Measurements from ENCODE around the gene GGPS1.
A peak's percentile ranks its signal among the peaks of the same experiment; 100 is the strongest.
"Not testable (repeated sequence)": the region's sequence is repeated elsewhere in the genome, so short reads cannot be mapped to it uniquely, and the experiment has no call there.

Gene GGPS1

DNA sequence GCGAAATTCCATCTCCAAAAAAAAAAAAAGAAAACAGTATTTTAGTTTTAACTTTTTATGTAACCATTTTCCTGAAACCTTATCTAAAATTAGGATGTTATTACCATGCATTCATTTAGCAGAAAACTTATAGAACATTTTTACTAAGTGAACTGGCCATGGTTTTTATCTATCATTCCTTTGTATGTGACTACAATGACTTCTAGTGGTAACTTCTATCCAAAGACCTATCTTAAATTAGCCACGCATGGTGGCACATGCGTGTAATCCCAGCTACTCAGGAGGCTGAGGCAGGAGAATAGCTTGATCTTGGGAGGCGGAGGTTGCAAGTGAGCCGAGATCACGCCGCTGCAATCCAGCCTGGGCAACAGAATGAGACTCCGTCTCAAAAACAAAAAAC lies 11.4 kb downstream of the GGPS1 start:
- DNase-seq (ENCODE audit: low read depth) = no peak

GRCh38 chr1:235341334-235341733 lies 13.0 kb downstream of the GGPS1 start:
- no peak for DNase-seq (ENCODE audit: low read depth)

DNA sequence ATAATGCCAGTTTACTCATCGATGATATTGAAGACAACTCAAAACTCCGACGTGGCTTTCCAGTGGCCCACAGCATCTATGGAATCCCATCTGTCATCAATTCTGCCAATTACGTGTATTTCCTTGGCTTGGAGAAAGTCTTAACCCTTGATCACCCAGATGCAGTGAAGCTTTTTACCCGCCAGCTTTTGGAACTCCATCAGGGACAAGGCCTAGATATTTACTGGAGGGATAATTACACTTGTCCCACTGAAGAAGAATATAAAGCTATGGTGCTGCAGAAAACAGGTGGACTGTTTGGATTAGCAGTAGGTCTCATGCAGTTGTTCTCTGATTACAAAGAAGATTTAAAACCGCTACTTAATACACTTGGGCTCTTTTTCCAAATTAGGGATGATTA lies 13.7 kb downstream of the GGPS1 start:
- DNase-seq (ENCODE audit: low read depth) = no peak

GRCh38 chr1:235342471-235342870 lies 14.1 kb downstream of the GGPS1 start:
- no peak for DNase-seq (ENCODE audit: low read depth)

DNA sequence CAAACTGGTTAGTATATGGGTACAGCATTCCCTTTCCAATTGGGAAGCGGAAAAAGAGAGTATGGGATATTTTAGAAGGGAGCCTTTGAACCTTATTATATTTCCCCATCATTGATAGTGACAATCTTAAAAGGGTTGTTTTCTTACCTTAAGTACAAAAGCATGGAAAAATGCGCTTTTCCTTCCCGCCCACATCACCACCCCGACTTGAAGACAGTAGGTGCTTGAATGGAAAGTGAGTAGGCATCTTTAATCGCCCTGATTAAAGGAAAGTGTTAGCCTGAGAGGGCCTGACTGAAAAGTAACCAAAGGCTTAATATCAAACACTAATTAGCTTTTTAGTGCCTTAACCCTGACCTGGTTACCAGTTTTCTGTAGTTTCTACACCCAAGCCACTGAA lies 15.4 kb downstream of the GGPS1 start:
- DNase-seq (ENCODE audit: low read depth) = no peak

DNA sequence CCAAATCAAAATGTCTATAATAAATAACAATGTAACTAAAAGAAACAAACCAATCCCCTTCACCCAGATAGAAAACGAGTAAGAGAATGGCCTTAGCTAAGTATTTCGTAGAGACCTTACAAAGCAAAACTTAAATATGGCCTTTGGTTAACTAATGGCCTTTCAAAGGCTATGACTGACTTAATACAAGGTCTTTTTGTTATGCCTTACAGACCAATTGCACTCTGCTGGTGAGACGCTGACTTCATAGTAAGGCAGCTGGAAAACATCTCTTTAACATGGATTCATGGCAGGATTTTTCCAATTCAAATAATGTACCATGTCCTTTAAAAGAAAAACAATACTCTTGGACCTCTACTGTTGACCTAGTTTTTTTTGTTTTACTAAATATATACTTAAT lies 23.1 kb downstream of the GGPS1 start:
- no peak for DNase-seq (ENCODE audit: low read depth)

GRCh38 chr1:235351898-235352297 lies 23.5 kb downstream of the GGPS1 start:
- no peak for DNase-seq (ENCODE audit: low read depth)

- DNase-seq (ENCODE audit: low read depth) = no peak
Measured at GRCh38 chr1:235357485-235358373, 29.4 kb downstream of the GGPS1 start.

DNA sequence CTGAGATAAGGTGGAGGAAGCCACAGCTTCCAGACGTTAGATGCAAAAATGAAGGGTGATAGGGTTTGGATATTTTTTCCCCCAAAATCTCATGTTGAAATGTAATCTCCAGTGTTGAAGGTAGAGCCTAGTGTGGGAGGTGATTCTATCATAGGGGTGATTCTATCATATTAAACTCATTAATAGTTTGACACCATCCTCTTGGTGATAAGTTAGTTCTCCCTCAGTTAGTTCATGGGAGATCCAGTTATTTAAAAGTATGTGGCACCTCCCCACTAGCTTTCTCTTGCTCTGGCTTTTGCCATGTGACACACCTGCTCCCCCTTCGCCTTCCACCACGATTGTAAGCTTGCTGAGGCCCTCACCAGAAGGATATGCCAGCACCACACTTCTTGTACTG lies 30.5 kb downstream of the GGPS1 start:
- no peak for DNase-seq (ENCODE audit: low read depth)

DNA sequence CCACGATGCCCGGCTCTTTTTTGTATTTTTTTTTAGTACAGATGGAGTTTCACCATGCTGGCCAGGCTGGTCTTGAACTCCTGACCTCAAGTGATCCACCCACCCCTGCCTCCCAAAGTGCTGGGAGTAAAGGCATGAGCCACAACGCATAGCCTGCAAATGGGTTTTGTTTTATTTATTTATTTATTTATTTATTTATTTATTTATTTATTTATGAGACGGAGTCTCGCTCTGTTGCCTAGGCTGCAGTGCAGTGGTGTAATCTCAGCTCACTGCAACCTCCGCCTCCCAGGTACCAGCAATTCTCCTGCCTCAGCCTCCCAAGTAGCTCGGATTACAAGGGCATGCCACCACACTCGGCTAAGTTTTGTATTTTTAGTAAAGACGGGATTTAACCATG lies 35.8 kb downstream of the GGPS1 start:
- not testable (repeated sequence) for DNase-seq (ENCODE audit: low read depth)

GRCh38 chr1:235366286-235366685 lies 37.9 kb downstream of the GGPS1 start:
- DNase-seq (ENCODE audit: low read depth) = no peak

GRCh38 chr1:235367000-235367908 lies 38.9 kb downstream of the GGPS1 start, which contains the start of gene TBCE:
TSS of gene TBCE (plus strand) at chr1:235367427. CDS start at chr1:235380050, 12,623 bp downstream.
- peak; percentile 72 for DNase-seq (ENCODE audit: low read depth)

DNA sequence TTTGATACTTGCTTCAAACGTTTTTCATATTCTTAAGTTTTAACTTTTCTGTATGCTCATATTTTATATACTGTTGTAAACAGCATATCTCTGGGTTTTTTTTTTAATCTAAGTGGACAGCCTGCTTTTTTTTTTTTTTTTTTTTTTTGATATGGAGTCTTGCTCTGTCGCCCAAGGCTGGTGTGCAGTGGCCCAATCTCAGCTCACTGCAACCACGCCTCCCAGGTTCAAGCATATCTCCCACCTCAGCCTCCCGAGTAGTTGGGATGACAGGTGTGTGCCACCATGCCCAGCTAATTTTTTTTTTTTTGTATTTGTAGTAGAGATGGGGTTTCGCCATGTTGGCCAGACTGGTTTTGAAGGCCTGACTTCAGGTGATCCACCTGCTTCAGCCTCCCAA lies 40.1 kb downstream of the GGPS1 start:
- no peak for DNase-seq (ENCODE audit: low read depth)

DNA sequence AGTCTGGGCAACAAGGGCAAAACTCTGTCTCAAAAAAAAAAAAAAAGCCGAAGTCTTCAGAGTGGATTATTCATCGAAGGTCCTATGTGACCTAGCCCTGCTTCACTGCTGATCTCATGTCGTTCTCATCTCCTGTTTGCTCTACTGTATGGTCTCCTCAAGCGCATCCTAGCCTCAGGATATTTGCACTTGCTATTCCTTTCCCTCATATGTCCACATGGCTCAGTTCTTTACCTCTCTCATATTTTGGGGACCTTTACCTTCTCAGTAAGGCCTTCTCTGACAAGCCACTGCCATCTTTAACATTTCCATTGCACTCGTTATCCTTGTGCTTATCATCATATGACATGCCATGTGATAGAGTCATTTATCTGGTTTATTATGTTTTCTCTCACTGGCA lies 41.4 kb downstream of the GGPS1 start:
- no peak for DNase-seq (ENCODE audit: low read depth)

DNA sequence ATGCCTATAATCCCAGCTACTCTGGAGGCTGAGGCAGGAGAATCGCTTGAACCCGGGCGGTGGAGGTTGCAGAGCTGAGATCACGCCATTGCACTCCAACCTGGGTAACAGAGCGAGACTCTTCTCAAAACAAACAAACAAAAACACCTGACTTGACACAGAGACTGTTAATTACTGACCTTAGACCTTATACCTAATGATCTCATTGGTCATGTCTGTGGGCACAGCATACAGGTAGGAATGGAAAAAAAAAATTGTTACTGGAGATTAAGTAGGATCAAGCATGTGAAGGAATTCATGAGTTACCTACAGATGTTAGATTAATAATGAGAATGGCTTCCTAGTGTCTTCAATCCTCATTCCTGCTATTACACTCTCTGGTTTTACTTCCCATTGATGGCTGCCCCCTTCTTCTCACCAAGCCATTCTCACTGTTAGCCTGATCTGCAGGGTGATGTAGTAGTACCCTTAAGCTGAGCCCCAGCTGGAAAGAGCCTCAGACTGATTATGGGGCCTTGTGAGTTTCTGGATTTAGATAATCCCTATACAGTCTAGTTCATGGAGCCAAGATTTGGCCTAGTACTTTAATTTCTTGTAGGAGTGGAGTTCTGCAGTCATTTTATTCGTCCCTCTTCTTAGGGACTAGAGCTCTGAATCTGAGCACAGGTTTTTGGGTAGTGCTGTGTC lies 47.7 kb downstream of the GGPS1 start:
- DNase-seq (ENCODE audit: low read depth) = no peak

GRCh38 chr1:235378134-235378735 lies 49.9 kb downstream of the GGPS1 start:
- DNase-seq (ENCODE audit: low read depth) = not testable (repeated sequence)

DNA sequence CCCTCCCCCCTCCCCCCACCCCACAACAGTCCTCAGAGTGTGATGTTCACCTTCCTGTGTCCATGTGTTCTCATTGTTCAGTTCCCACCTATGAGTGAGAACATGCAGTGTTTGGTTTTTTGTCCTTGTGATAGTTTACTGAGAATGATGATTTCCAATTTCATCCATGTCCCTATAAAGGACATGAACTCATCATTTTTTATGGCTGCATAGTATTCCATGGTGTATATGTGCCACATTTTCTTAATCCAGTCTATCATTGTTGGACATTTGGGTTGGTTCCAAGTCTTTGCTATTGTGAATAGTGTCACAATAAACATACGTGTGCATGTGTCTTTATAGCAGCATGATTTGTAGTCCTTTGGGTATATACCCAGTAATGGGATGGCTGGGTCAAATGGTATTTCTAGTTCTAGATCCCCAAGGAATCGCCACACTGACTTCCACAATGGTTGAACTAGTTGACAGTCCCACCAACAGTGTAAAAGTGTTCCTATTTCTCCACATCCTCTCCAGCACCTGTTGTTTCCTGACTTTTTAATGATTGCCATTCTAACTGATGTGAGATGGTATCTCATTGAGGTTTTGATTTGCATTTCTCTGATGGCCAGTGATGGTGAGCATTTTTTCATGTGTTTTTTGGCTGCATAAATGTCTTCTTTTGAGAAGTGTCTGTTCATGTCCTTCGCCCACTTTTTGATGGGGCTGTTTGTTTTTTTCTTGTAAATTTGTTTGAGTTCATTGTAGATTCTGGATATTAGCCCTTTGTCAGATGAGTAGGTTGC lies 53.8 kb downstream of the GGPS1 start:
- not testable (repeated sequence) for DNase-seq (ENCODE audit: low read depth)

DNA sequence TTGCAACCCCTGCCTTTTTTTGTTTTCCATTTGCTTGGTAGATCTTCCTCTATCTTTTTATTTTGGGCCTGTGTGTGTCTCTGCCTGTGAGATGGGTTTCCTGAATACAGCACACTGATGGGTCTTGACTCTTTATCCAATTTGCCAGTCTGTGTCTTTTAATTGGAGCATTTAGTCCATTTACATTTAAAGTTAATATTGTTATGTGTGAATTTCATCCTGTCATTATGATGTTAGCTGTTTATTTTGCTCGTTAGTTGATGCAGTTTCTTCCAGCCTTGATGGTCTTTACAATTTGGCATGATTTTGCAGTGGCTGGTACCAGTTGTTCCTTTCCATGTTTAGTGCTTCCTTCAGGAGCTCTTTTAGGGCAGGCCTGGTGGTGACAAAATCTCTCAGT lies 57.3 kb downstream of the GGPS1 start:
- not testable (repeated sequence) for DNase-seq (ENCODE audit: low read depth)

DNA sequence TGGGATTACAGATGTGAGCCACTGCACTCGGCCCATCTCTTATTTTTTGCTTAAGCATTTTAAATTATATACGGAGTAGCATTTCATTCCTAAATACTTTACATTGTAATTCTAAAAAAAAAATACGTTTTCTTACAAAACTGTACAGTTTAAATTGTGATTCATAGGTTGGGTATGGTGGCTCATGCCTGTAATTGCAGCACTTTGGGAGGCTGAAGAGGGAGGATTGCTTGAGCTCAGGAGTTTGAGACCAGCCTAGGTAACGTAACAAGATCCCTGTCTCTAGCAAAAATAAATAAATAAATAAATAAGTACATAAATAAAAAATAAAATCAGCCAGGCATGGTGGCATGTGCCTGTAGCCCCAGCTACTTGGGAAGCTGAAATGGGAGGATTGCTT lies 63.5 kb downstream of the GGPS1 start:
- DNase-seq (ENCODE audit: low read depth) = no peak
